Dermis blood vessel endothelial cell (primary cell): ENCODE results near the gene MRPL2. TPM values are rescaled to one million over a fixed set of nuclear protein-coding genes. Genes with fewer than 3 reads are reported as not detected.
"Not testable (repeated sequence)": the region's sequence is repeated elsewhere in the genome, so short reads cannot be mapped to it uniquely, and the experiment has no call there.

Experiments used
- DNase-seq: peaks from one replicate; pipeline ENCODE4 v3.0.0; 2010
- total RNA-seq: library from RNA; depleted of rRNA; stranded (reverse); fragments of >200 nt; gene quantifications from 2 replicates; pipeline ENCODE4 v1.2.3, GENCODE V29; 2014

The MRPL2 gene
- total RNA-seq, 1 donor from 2014 or later: 19.4 TPM

DNA sequence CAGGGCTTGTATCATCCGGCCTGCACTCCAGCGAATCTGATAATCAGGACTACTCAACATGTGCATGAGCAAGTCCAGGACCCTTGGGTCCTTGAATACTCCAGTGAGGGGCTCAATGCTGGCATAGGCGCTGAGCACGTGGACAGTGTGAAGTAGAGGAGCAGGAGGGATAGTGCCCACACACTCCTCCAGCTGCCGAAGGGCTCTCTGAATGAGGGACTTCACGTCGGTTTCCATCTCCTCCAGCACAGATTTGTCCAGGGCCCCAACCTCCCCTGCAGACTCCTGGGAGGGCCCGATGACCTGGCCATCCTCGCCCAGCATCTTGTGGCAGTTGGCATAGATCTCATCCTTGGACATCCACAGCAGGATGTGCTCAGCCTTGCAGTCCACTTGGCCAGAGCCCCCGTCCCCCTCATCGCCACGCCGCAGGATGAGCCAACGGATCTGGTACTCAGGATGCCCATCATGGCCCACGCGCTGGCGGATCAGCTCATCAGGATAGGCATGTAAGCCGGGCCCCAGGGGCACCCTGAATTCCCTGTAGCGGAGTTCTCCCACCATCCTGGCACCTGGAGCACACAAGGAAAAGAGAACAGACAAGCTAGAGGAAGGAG lies 6.9 kb downstream of the MRPL2 start:
- DNase-seq: no peak

GRCh38 chr6:43050981-43051380 lies 8.3 kb downstream of the MRPL2 start:
- no peak for DNase-seq

- DNase-seq: no peak
Observed at GRCh38 chr6:43047998-43048397, 11.2 kb downstream of the MRPL2 start.

GRCh38 chr6:43045371-43045930 lies 13.8 kb downstream of the MRPL2 start:
- no peak for DNase-seq

GRCh38 chr6:43043310-43043709 lies 15.9 kb downstream of the MRPL2 start:
- no peak for DNase-seq

DNA sequence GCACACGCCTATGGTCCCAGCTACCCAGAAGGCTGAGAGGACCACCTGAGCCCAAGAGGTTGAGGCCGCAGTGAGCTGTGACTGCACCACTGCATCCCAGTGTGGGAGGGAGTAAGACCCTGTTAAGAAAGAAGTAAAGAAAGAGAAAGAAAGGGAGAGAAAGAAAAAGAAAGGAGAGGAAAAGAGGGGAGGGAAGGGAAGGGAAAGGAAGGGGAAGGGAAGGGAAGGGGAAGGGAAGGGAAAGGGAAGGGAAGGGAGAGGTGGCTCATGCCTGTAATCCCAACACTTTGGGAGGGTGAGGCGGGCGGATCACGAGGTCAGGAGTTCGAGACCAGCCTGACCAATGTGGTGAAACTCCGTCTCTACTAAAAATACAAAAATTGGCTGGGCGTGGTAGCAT lies 17.8 kb downstream of the MRPL2 start:
- DNase-seq: not testable (repeated sequence)

GRCh38 chr6:43040542-43041257 lies 18.5 kb downstream of the MRPL2 start:
- DNase-seq: no peak

- no peak for DNase-seq
Observed at GRCh38 chr6:43038727-43039126, 20.5 kb downstream of the MRPL2 start.

DNA sequence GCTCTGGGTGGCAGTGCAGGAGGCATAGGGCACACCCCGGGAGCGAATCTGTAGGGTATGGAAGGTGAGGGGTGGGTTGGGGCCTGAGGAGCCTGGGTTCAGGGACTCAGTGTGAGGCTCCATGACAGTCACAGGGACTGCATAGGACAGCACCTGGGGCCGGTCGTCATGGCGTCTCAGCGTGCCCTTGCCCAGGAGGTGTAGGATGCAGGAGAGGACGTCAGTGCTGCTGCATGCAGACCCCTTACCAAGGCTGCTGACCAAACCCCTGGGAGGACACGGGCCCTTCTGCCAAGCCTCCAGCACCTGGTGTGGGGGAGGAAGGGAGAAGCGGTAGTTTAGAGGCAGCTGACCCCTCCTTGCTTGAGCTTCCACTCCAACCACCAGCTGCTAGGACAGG lies 21.5 kb downstream of the MRPL2 start:
- no peak for DNase-seq

GRCh38 chr6:43037197-43037596 lies 22.0 kb downstream of the MRPL2 start:
- no peak for DNase-seq

DNA sequence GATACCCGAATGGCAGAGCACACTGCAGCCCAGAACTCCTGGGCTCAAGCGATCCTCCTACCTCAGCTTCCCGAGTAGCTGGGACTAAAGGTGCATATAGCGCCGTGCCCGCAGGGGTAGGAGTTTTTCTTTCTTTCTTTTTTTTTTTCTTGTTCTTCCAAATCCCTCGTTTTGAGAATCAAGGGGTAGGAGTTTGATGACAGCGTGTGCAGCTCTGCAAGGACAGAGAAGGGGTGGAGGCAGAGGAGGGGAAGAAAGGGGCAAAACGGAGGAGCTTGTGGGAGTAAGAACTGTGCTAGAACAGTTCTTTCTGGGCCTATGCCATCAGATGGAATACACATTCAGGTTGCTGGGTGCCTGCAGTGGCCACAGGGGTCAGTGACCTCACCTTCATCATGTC lies 22.5 kb downstream of the MRPL2 start:
- no peak for DNase-seq

GRCh38 chr6:43035495-43036194 lies 23.6 kb downstream of the MRPL2 start:
- DNase-seq: no peak

DNA sequence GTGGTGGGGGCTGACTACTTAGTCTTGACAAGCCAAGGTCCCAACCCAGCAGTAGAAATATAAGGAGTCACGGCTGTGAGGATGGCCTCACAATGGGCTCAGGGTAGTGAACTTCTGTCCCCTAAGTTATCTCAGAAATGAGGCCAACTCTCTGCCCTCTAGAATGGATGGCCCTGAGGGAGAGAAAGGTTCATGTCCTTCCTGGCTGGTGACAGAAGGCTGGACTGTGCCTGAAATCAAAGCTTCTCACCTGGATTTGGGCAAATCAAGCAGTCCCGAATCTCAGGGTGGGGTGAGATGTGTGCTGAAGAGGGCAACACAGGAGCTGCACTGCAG lies 25.1 kb downstream of the MRPL2 start:
- DNase-seq: no peak

GRCh38 chr6:43033496-43034189 lies 25.6 kb downstream of the MRPL2 start:
- DNase-seq: no peak

DNA sequence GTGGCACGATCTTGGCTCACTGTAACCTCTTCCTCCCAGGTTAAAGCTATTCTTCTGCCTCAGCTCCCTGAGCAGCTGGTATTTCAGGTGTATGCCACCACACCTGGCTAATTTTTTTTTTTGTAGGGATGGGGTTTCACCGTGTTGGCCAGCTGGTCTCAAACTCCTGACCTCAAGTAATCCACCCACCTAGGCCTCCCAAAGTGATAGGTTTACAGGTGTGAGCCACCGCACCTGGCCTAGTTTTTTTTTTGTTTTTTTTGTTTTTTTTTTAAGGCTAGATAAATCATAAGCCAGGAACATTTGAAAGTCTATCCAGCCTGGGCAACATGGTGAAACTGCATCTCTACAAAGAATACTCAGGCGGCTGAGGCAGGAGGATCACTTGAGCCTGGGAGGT lies 26.9 kb downstream of the MRPL2 start:
- no peak for DNase-seq

DNA sequence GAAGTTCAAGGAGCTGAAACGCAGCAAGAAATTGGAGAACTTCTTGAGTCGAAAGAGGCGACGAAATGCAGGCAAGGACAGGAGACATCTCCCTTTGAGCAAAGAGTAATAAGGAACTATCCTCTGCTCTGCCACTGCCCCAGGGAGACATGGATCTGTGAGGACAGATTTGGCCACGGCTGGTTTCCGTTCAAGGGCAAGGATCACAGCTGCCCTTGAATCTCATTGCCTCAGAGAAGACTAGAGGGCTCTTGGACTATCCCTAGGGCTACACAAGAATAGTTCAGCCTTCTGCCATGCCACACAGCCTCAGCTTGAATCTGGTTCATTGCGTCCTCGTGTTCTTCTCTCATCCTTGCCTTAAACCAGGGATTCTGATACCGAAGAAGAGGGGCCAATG lies 30.1 kb downstream of the MRPL2 start:
- DNase-seq: no peak

DNA sequence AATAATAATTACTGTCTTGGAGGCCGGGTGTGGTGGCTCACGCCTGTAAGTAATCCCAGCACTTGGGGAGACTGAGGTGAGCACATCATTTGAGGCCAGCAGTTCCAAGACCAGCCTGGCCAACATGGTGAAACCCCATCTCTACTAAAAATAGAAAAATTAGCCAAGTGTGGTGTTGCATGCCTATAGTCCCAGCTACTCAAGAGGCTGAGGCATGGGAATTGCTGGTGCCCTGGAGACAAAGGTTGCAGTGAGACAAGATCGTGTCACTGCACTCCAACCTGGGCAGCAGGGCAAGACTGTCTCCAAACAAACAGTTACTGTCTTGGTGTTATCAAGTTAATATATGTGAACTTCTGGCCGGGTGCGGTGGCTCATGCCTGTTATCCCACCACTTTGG lies 32.9 kb downstream of the MRPL2 start:
- DNase-seq: no peak

- no peak for DNase-seq
Observed at GRCh38 chr6:43024436-43024835, 34.8 kb downstream of the MRPL2 start.

- peak; percentile 78 for DNase-seq
Observed at GRCh38 chr6:43021270-43022047, 37.8 kb downstream of the MRPL2 start, which contains the start of gene RRP36. Gene RRP36, plus strand, starts transcription at chr6:43021623. Its CDS starts 32 bp downstream, at chr6:43021655.

DNA sequence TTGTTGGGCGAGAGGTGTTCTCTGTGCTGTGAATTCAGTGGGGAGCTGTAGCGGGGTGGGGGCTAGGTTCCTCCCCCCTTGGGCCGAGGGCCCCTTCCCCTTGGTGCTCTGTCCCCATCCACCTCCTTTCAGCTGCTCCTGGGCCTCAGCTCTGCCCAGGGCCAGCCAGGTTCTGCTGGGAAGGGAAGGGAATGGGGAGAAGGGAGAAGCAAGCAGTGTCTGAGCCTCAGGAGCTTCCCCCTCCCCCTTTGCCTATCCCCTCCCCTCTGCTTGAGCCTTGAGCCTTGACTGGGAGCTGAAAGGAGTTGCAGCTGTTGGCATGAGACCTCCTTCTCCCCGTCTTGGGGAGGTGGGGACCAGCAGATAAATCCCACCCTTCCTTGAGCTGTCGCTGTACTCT lies 38.4 kb downstream of the MRPL2 start:
- peak; percentile 6 for DNase-seq

DNA sequence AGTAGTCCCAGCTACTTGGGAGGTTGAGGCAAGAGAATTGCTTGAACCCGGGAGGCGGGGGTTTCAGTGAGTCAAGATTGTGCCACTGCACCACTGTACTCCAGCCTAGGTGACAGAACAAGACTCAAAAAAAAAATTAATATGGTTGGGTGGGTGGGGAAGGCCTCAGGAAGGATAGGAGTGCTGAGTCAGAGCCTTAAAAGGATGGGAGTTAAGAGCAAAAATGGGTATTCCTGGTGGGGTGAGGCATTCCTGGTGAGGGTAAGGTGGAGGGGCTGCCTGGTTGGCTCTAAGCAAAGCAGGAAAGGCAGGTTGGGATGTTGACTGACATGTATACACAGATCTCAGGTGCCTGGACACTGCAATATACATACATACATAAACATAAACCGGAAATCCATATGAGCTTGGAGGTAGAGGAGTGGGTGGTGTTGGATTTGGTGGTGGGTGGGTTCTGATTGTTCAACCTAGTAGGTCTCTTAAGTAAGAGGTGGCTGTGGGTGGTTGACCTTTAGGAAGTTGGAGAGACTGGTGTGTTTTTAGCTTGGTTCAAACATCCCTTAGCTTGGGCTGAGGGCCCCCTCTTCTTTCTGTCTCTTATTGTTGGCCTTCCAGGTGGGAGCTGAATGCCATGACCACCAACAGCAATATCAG lies 39.1 kb downstream of the MRPL2 start:
- DNase-seq: no peak

DNA sequence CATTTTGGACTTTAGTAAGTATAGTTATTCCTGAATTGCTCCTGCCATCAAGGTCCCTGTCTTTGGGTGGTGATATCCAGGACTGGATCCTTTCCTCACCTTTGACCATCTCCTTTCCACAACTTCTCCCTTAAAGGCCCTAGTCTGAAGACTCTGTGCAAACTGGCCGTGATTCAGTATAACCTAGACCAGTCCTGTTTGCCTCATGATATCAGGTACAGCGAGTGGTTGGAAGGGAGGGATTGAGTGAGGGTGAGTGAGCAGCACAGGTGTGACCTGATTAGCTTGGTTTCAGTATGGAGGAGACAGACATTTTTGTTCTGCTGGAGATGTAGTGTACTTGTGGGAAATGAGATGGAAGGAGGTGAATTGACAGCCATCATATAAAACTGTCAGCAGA lies 40.1 kb downstream of the MRPL2 start:
- no peak for DNase-seq
